ENCODE measurements around the gene NDRG2. TPM values are rescaled to one million over a fixed set of nuclear protein-coding genes. Genes with fewer than 3 reads are reported as not detected.
A peak's percentile ranks its signal among the peaks of the same experiment; 100 is the strongest.

Gene NDRG2
- total RNA-seq, 2 experiments from 2014 or later, result 10.4 to 11.0 TPM

DNA sequence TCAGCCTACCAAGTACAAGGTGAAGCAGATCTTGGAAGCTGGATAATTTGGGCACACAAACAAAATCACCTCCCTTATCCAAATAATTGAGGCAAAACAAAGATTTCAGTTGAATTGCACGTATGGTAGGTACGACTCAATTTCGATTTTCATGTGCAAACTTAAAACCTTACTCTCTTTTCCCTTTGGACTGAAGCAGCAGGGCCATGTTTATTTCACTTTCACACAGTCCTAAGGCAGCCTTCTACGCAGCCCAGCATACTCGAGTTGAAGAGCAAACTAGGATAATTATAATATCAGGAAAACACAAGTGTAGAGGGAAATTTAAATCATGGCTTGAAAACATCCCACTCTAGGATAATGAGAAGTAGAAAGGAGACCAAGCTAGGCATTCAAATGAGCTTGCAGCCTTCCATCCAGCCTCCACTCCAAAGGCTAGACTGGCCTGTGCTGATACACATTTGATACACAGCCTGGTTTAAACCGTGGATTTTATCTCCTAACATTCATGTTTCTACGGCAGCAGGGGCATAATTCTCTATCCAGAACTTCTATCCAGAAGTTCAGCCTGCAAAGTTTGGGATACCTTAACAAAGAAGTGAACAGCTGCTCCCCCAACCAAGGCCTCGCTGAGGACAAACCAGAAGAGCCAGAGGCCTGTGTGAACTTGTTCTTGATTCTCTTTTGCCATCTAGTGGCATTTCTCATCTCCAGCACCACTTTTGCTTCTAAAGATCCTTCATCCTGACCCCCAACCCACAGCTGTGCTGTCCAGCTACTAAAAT lies 14.9 kb upstream of the NDRG2 start:
- CTCF ChIA-PET, result interaction anchor here (0.7 to 3.2 kb wide), 5 partner anchors 10 to 41 kb away, joined by 3 to 30 read pairs (median 3); partner anchors contain the start of genes SLC39A2 and TPPP2
- Mint-ChIP-seq H3K27ac (no peak overlapping the region), H3K4me3 (no peak overlapping the region), H3K27me3 (peaks cover 12% of the 10 kb centered on the region), H3K4me1 (peaks cover 5% of the 10 kb centered on the region), H3K9me3 (no peaks in the 10 kb centered on the region), H3K36me3 (ENCODE audit: low read depth) (no peaks in the 10 kb centered on the region)
- DNase-seq, result peak; percentile 32
- POLR2A ChIA-PET, result no interaction called here

- Mint-ChIP-seq H3K4me1 (no peaks in the 10 kb centered on the region), H3K4me3 (no peak overlapping the region), H3K27ac (no peak overlapping the region), H3K36me3 (ENCODE audit: low read depth) (no peaks in the 10 kb centered on the region), H3K27me3 (peaks cover 12% of the 10 kb centered on the region), H3K9me3 (no peaks in the 10 kb centered on the region)
- CTCF ChIA-PET, result interaction anchor here (3.2 kb wide), 1 partner anchor 24 kb away, joined by 30 read pairs; no protein-coding TSS in a partner anchor
- no peak for DNase-seq
- POLR2A ChIA-PET, result no interaction called here
Measured at GRCh38 chr14:21038441-21039422, 13.9 kb upstream of the NDRG2 start.

GRCh38 chr14:21037156-21037555 lies 12.3 kb upstream of the NDRG2 start:
- Mint-ChIP-seq H3K36me3 (ENCODE audit: low read depth) (no peaks in the 10 kb centered on the region), H3K27me3 (peaks cover 8% of the 10 kb centered on the region), H3K9me3 (no peaks in the 10 kb centered on the region), H3K4me1 (no peaks in the 10 kb centered on the region), H3K4me3 (no peak overlapping the region), H3K27ac (no peak overlapping the region)
- ChIA-PET POLR2A (no interaction called here), CTCF (interaction anchor here (1.1 to 1.9 kb wide), 2 partner anchors 10 to 55 kb away, joined by 3 to 12 read pairs; no protein-coding TSS in a partner anchor)
- no peak for DNase-seq

- POLR2A ChIA-PET, result no interaction called here
- Mint-ChIP-seq H3K27ac (no peak overlapping the region), H3K4me1 (no peaks in the 10 kb centered on the region), H3K36me3 (ENCODE audit: low read depth) (no peaks in the 10 kb centered on the region), H3K9me3 (no peaks in the 10 kb centered on the region), H3K27me3 (peaks cover 8% of the 10 kb centered on the region), H3K4me3 (no peak overlapping the region)
- CTCF ChIA-PET, result interaction anchor here (1.1 to 2.0 kb wide), 4 partner anchors 10 to 90 kb away, joined by 3 to 14 read pairs (median 8); no protein-coding TSS in a partner anchor
- no peak for DNase-seq
Measured at GRCh38 chr14:21036751-21037150, 11.9 kb upstream of the NDRG2 start.

DNA sequence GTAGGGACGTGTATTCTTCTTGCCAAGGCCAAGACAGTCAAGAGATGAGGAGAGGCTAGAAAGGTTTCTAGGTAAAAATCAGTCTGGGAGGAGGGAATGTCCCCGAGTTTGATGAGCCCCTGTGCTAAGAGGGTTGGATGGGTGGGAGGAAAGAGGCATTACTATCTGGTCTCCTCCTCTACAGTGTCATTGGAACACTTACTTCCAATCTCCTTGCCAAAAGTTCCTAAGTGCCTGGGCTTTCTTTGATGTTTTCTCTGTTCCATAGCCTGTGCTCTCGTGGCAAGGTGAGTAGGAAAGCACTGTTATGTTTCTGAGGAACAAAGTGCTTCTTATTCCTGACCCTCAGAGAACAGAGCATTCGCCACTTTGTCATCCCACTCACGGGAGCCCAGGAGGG lies 9.8 kb upstream of the NDRG2 start, which contains the start of gene RNASE13:
Gene RNASE13, minus strand, starts transcription at position 101 of the 400 bp plus-strand sequence. CDS start 519 bp downstream, outside the sequence.
- CTCF ChIA-PET, result interaction anchor here (1.1 to 2.0 kb wide), 4 partner anchors 10 to 58 kb away, joined by 3 to 8 read pairs (median 4); no protein-coding TSS in a partner anchor
- no peak for DNase-seq
- Mint-ChIP-seq H3K27me3 (peaks cover 11% of the 10 kb centered on the region), H3K36me3 (ENCODE audit: low read depth) (no peaks in the 10 kb centered on the region), H3K4me3 (no peak within 1 kb of the TSS), H3K9me3 (no peaks in the 10 kb centered on the region), H3K4me1 (no peaks in the 10 kb centered on the region), H3K27ac (no peak within 1 kb of the TSS)
- POLR2A ChIA-PET, result no interaction called here

DNA sequence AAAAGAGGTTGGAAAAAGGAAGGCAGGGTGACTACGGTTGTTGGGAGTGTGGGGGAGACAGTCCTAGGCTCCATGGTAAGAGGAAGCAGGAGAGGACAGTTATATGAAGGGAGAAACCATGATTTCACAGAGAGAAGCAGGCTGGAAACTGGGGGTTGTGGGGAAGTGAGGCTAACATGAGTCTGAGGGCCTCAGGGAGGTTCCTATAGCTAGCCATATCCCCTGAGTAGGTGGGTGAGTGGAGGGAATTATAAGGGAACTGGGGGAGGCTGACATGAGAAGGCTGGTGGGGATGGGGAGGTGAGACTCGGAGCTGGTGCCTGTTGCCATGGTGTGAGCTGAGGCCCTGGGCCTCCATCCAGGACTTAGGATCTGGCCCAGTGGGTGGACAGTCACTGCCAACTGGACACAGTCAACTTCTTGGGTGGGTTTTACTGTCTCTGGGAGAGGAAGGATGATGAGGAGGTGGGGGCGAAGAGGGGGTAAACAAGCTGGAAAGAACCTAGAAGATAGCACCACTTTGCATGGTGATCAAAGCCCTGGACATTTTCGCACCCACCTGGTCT lies 8.4 kb upstream of the NDRG2 start:
- no peak for DNase-seq
- Mint-ChIP-seq H3K27me3 (peaks cover 8% of the 10 kb centered on the region), H3K27ac (no peak overlapping the region), H3K4me1 (no peaks in the 10 kb centered on the region), H3K9me3 (no peaks in the 10 kb centered on the region), H3K36me3 (ENCODE audit: low read depth) (no peaks in the 10 kb centered on the region), H3K4me3 (no peak overlapping the region)
- CTCF ChIA-PET, result interaction anchor here (1.1 to 2.0 kb wide), 6 partner anchors 11 to 71 kb away, joined by 3 to 8 read pairs (median 6); no protein-coding TSS in a partner anchor
- POLR2A ChIA-PET, result no interaction called here

DNA sequence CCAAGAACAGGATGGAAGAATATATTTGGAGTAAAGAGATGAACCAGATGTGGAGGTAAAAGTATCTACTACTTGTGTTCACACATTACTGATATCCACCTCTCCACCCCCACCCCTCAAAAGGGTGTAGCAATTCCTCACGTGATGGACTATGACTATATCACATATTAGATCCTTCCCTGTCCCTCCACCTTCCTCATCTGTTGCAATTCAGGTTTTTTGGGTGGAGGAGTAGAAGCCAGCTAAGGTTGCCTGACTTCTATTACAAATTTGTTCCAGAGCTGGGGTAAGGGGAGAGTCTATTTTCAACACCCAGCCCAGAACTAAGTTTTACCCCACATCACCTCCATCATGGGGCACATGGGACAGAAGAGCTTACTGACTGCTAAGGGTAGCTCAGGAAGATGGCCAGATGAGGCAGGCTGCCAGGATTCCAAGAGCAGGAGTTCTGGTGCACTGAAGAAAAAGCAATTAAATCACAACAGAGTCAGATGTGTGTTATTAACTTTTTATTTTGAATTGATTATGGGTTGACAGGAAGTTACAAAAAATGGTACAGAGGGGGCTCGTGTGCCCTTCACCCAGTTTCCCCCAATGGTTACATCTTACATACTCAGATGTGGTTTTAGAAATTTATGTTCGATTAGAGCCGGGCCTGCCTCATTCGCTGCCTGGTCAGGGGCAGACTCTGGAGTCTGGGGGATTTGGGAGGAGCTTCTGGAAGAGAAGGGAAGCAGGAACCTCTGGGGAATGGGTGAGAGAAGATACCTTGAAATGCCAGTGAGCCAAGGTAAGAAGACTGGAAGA lies 7.7 kb upstream of the NDRG2 start:
- Mint-ChIP-seq H3K27me3 (peaks cover 7% of the 10 kb centered on the region), H3K4me1 (no peaks in the 10 kb centered on the region), H3K9me3 (no peaks in the 10 kb centered on the region), H3K4me3 (no peak overlapping the region), H3K27ac (no peak overlapping the region), H3K36me3 (ENCODE audit: low read depth) (no peaks in the 10 kb centered on the region)
- ChIA-PET POLR2A (no interaction called here), CTCF (interaction anchor here (0.9 to 2.0 kb wide), 8 partner anchors 11 to 71 kb away, joined by 3 to 8 read pairs (median 6); no protein-coding TSS in a partner anchor)
- no peak for DNase-seq

DNA sequence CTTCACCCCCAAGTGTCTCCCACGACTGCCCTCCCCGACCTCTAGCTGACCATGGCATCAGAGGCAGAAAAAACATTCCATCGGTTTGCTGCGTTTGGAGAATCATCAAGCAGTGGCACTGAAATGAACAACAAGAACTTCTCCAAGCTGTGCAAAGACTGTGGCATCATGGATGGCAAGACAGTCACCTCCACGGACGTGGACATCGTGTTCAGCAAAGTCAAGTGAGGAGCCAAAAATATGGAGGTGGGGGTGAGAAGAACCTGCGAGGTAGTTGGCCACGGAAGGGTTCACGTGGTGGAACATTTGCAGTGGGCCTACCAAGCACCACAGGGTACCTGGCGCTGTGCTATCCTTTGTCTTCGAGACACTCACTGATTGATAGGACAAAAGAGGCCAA lies 5.7 kb upstream of the NDRG2 start:
- no peaks in the 10 kb centered on the region for H3K4me1 Mint-ChIP-seq
- H3K36me3 Mint-ChIP-seq (ENCODE audit: low read depth), result no peaks in the 10 kb centered on the region
- no peak overlapping the region for H3K27ac Mint-ChIP-seq
- no peaks in the 10 kb centered on the region for H3K9me3 Mint-ChIP-seq
- H3K27me3 Mint-ChIP-seq, result peaks cover 11% of the 10 kb centered on the region
- no peak for DNase-seq
- ChIA-PET POLR2A (no interaction called here), CTCF (interaction anchor here (1.0 to 1.2 kb wide), 2 partner anchors 9 to 38 kb away, joined by 3 to 4 read pairs; no protein-coding TSS in a partner anchor)
- H3K4me3 Mint-ChIP-seq, result no peak overlapping the region

DNA sequence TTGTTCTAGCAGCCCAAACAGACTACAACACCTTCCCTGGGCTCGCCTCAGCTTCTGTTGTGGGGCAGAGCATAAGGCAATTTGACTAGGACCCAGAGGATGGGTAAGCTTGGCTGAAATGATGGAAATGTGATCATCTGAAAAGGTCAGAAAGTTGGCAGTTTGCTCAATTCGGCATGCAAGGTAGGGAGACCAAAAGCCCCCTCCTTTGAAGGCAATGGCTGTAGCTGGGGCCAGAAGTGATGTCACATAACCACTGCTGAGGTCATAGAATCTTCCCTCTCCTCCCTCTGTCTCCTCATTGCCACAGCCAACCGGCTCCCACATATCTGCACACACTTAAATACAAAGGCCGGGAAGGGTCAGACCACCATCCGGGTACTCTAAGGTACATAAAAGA lies 5.1 kb upstream of the NDRG2 start, which contains the start of gene TPPP2:
Gene TPPP2, plus strand, starts transcription at position 301 of the 400 bp plus-strand sequence. CDS start 365 bp downstream, outside the sequence.
- ChIA-PET POLR2A (no interaction called here), CTCF (interaction anchor here (0.6 to 1.2 kb wide), 3 partner anchors 10 to 465 kb away, joined by 3 to 4 read pairs (median 3); no protein-coding TSS in a partner anchor)

DNA sequence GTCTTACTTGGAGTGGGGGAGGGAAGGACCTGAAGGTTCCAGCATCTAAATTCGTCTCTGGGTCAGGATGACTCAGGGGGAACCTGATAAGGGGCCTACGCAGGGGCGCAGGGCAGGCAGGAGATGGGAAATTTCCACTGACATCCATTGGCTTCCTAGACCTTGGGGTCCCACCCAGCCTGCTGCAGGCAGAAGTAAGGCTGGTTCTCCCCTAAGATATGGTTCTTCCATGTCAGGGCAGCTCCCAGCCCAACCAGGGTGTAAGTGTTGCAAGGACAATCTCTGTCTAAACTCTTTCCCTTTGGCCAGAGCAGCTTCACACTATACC lies 2.1 kb upstream of the NDRG2 start:
- peaks cover 26% of the 10 kb centered on the region for H3K27me3 Mint-ChIP-seq
- no peak overlapping the region for H3K27ac Mint-ChIP-seq
- ChIA-PET POLR2A (no interaction called here), CTCF (interaction anchor here (0.6 to 1.7 kb wide), 5 partner anchors 11 to 76 kb away, joined by 3 to 9 read pairs (median 3); no protein-coding TSS in a partner anchor)
- H3K4me1 Mint-ChIP-seq, result peaks cover 14% of the 10 kb centered on the region
- no peak overlapping the region for H3K4me3 Mint-ChIP-seq
- H3K36me3 Mint-ChIP-seq (ENCODE audit: low read depth), result no peaks in the 10 kb centered on the region
- H3K9me3 Mint-ChIP-seq, result no peaks in the 10 kb centered on the region
- DNase-seq, result no peak

More for the DNA sequence above, 5.1 kb upstream of the NDRG2 start, which contains the start of gene TPPP2:
- H3K27me3 Mint-ChIP-seq, result peaks cover 12% of the 10 kb centered on the region
- H3K27ac Mint-ChIP-seq, result no peak within 1 kb of the TSS
- H3K4me3 Mint-ChIP-seq, result no peak within 1 kb of the TSS
- peaks cover 2% of the 10 kb centered on the region for H3K4me1 Mint-ChIP-seq
- no peaks in the 10 kb centered on the region for H3K36me3 Mint-ChIP-seq (ENCODE audit: low read depth)
- no peak for DNase-seq
- H3K9me3 Mint-ChIP-seq, result no peaks in the 10 kb centered on the region

- ChIA-PET POLR2A (no interaction called here), CTCF (interaction anchor here (0.6 to 1.7 kb wide), 5 partner anchors 10 to 77 kb away, joined by 3 to 9 read pairs (median 3); no protein-coding TSS in a partner anchor)
- DNase-seq, result no peak
- Mint-ChIP-seq H3K27me3 (peaks cover 26% of the 10 kb centered on the region), H3K36me3 (ENCODE audit: low read depth) (no peaks in the 10 kb centered on the region), H3K4me3 (no peak overlapping the region), H3K9me3 (no peaks in the 10 kb centered on the region), H3K4me1 (peaks cover 14% of the 10 kb centered on the region), H3K27ac (peak overlapping the region; percentile 41)
Measured at GRCh38 chr14:21026274-21026987, 1.6 kb upstream of the NDRG2 start.
